ENCODE results near the gene ACKR4.

DNA sequence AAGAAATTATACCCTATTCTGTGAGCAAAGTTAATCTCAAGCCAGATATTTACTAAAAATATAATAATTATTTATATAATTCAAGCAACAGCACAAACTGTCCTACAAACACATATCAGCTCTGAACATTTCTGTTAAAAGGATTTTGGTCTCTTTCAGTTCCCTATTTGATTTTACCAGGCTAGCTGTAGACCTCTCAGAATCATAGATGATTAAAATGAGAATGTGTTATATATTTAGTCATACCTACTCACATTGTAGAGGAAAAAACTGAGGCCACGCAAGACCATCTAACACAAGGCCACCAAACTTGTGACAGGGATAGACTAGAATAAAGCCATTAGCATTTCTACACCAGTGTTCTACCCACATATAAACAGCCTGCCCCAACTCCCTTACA lies 28.5 kb downstream of the ACKR4 start:
- TF ChIP-seq, protein P1, sequence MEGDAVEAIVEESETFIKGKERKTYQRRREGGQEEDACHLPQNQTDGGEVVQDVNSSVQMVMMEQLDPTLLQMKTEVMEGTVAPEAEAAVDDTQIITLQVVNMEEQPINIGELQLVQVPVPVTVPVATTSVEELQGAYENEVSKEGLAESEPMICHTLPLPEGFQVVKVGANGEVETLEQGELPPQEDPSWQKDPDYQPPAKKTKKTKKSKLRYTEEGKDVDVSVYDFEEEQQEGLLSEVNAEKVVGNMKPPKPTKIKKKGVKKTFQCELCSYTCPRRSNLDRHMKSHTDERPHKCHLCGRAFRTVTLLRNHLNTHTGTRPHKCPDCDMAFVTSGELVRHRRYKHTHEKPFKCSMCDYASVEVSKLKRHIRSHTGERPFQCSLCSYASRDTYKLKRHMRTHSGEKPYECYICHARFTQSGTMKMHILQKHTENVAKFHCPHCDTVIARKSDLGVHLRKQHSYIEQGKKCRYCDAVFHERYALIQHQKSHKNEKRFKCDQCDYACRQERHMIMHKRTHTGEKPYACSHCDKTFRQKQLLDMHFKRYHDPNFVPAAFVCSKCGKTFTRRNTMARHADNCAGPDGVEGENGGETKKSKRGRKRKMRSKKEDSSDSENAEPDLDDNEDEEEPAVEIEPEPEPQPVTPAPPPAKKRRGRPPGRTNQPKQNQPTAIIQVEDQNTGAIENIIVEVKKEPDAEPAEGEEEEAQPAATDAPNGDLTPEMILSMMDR (IDR thresholded peaks at IDR 0.05), result no peak
- TF ChIP-seq EZH2 (IDR thresholded peaks at IDR 0.05; ENCODE audit: borderline replicate concordance, insufficient read depth, low read depth, low read length, poor library complexity, severe bottlenecking), result no peak

Data from B cell (primary cell).